ENCODE data around the gene ILDR1.

GRCh38 chr3:122012821-122013220 lies 9.2 kb downstream of the ILDR1 start:
- no peak for TF ChIP-seq CTCF (IDR thresholded peaks at IDR 0.05; ENCODE audit: low read length)
- TF ChIP-seq EZH2 (optimal IDR thresholded peaks at IDR 0.05; ENCODE audit: low read depth, low read length), result no peak
- TF ChIP-seq EZH2phosphoT487 (IDR thresholded peaks at IDR 0.05; ENCODE audit: low read length), result no peak

Data from MM.1S (cell line).